ENCODE data around the gene FAM169A. TPM values are rescaled to one million over a fixed set of nuclear protein-coding genes. Genes with fewer than 3 reads are reported as not detected.

FAM169A gene
- total RNA-seq, 2 experiments from 2014 or later = 13.3 to 14.7 TPM

DNA sequence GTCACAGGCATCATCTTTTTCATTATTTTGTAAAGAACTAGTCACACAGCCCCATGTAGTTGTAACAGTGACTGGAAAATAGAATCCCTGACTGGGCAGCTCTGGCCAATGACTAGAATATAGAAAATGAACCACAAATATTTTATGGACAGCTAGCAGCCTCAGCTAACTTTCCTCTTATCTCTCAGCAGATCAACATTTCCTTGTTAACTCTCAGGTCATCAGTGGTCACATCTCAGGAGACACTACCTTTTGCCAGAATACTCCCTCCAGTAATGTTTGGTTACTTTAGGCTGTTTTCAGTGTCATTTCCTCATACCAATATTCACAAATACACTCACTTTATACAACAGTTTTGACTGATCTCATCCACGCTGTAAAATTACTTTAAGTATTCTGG is 43.9 kb downstream of the FAM169A start:
- Histone ChIP-seq H3K27ac (ENCODE audit: low read depth in 1 of 2, low read length in 2 of 2) (no peak overlapping the region), H3K4me3 (ENCODE audit: low read length) (no peak overlapping the region), H3K27me3 (ENCODE audit: control insufficient read depth in 1 of 2, insufficient read depth in 2 of 2, low read length in 2 of 2) (no peaks in the 10 kb centered on the region), H3K36me3 (ENCODE audit: insufficient read depth, low read length) (no peaks in the 10 kb centered on the region), H3K9me3 (ENCODE audit: control insufficient read depth in 1 of 2, insufficient read depth in 1 of 2, low read length in 2 of 2) (no peaks in the 10 kb centered on the region), H3K4me1 (ENCODE audit: insufficient read depth, low read length) (no peaks in the 10 kb centered on the region)
- CTCF ChIA-PET = no interaction called here
- peaks cover 10% of the 10 kb centered on the region for H3K36me3 Mint-ChIP-seq (ENCODE audit: low read depth)
- DNase-seq = no peak
- no peaks in the 10 kb centered on the region for H3K4me1 Mint-ChIP-seq (ENCODE audit: low read depth)
- H3K27me3 Mint-ChIP-seq = no peaks in the 10 kb centered on the region
- TF ChIP-seq, protein P1, sequence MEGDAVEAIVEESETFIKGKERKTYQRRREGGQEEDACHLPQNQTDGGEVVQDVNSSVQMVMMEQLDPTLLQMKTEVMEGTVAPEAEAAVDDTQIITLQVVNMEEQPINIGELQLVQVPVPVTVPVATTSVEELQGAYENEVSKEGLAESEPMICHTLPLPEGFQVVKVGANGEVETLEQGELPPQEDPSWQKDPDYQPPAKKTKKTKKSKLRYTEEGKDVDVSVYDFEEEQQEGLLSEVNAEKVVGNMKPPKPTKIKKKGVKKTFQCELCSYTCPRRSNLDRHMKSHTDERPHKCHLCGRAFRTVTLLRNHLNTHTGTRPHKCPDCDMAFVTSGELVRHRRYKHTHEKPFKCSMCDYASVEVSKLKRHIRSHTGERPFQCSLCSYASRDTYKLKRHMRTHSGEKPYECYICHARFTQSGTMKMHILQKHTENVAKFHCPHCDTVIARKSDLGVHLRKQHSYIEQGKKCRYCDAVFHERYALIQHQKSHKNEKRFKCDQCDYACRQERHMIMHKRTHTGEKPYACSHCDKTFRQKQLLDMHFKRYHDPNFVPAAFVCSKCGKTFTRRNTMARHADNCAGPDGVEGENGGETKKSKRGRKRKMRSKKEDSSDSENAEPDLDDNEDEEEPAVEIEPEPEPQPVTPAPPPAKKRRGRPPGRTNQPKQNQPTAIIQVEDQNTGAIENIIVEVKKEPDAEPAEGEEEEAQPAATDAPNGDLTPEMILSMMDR (IDR thresholded peaks at IDR 0.05) = no peak
- POLR2A ChIA-PET = no interaction called here
- intact Hi-C loops (cut with DNase I, micrococcal nuclease) = no loop called here
- ATAC-seq (ENCODE audit: poor library complexity) = no peak
- no peak overlapping the region for H3K4me3 Mint-ChIP-seq
- H3K27ac Mint-ChIP-seq = no peak overlapping the region
- H3K9me3 Mint-ChIP-seq = no peaks in the 10 kb centered on the region

DNA sequence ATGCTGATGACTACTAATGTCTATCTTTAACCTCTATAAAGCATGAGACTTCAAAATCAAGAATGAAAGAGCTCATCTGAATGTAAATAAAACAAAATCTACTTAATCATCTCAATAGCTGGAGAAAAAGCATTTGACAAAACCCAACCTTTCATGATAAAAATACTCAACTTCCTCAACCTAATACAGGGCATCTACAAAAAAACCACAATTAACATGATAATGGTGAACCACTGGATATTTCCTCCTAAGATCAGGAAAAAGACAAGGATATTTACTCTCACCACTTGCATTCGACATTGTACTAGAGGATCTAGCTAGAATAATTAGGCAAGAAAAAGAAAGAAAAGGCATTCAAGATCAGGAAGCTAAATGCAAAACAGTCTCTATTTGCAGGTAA is 49.3 kb downstream of the FAM169A start:
- Histone ChIP-seq H3K4me3 (ENCODE audit: low read length) (no peak overlapping the region), H3K4me1 (ENCODE audit: insufficient read depth, low read length) (no peaks in the 10 kb centered on the region), H3K27ac (ENCODE audit: low read depth in 1 of 2, low read length in 2 of 2) (no peak overlapping the region), H3K36me3 (ENCODE audit: insufficient read depth, low read length) (no peaks in the 10 kb centered on the region), H3K27me3 (ENCODE audit: control insufficient read depth in 1 of 2, insufficient read depth in 2 of 2, low read length in 2 of 2) (no peaks in the 10 kb centered on the region), H3K9me3 (ENCODE audit: control insufficient read depth in 1 of 2, insufficient read depth in 1 of 2, low read length in 2 of 2) (no peaks in the 10 kb centered on the region)
- no peak overlapping the region for H3K27ac Mint-ChIP-seq
- no peak overlapping the region for H3K4me3 Mint-ChIP-seq
- H3K36me3 Mint-ChIP-seq (ENCODE audit: low read depth) = peaks cover 29% of the 10 kb centered on the region
- POLR2A ChIA-PET = no interaction called here
- TF ChIP-seq, protein P1 (IDR thresholded peaks at IDR 0.05) = no peak
- peaks cover 4% of the 10 kb centered on the region for H3K4me1 Mint-ChIP-seq (ENCODE audit: low read depth)
- intact Hi-C loops (cut with DNase I, micrococcal nuclease) = no loop called here
- CTCF ChIA-PET = interaction anchor here (0.7 kb wide), 1 partner anchor 13 kb away, joined by 3 read pairs; no protein-coding TSS in a partner anchor
- no peaks in the 10 kb centered on the region for H3K27me3 Mint-ChIP-seq
- DNase-seq (no peak), ATAC-seq (ENCODE audit: poor library complexity) (no peak)
- no peaks in the 10 kb centered on the region for H3K9me3 Mint-ChIP-seq

DNA sequence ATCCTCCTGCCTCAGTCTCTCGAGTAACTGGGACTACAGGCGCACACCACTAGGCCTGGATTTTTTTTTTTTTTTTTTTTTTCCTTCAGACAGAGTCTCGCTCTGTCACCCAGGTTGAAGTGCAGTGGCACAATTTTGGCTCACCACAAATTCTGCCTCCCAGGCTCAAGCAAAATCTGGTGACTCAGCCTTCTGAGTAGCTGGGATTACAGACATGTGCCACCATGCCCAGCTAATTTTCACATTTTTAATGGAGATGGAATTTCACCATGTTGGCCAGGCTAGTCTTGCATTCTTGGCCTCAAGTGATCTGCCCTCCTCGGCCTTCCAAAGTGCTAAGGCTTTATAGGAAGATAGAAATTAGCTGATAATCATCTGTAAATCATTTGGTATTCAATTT is 55.3 kb downstream of the FAM169A start:
- no peak overlapping the region for H3K27ac Mint-ChIP-seq
- ChIA-PET CTCF (no interaction called here), POLR2A (no interaction called here)
- DNase-seq = no peak
- no peak for ATAC-seq (ENCODE audit: poor library complexity)
- H3K4me3 Mint-ChIP-seq = no peak overlapping the region
- H3K36me3 ChIP-seq (ENCODE audit: insufficient read depth, low read length) = no peaks in the 10 kb centered on the region
- H3K27me3 ChIP-seq (ENCODE audit: control insufficient read depth in 1 of 2, insufficient read depth in 2 of 2, low read length in 2 of 2) = no peaks in the 10 kb centered on the region
- no peak overlapping the region for H3K27ac ChIP-seq (ENCODE audit: low read depth in 1 of 2, low read length in 2 of 2)
- intact Hi-C loops (cut with DNase I, micrococcal nuclease) = no loop called here
- no peaks in the 10 kb centered on the region for H3K4me1 Mint-ChIP-seq (ENCODE audit: low read depth)
- no peak overlapping the region for H3K4me3 ChIP-seq (ENCODE audit: low read length)
- H3K9me3 ChIP-seq (ENCODE audit: control insufficient read depth in 1 of 2, insufficient read depth in 1 of 2, low read length in 2 of 2) = no peaks in the 10 kb centered on the region
- H3K27me3 Mint-ChIP-seq = no peaks in the 10 kb centered on the region
- no peaks in the 10 kb centered on the region for H3K9me3 Mint-ChIP-seq
- TF ChIP-seq, protein P1 (IDR thresholded peaks at IDR 0.05) = no peak
- H3K36me3 Mint-ChIP-seq (ENCODE audit: low read depth) = peaks cover 28% of the 10 kb centered on the region
- H3K4me1 ChIP-seq (ENCODE audit: insufficient read depth, low read length) = no peaks in the 10 kb centered on the region
